GM18951 (cell line): ENCODE data around the gene AMPD2.

Experiments
- POLR2A ChIP-seq: IDR thresholded peaks from 4 replicates; pipeline ENCODE4 v1.6.1; 2011; ENCODE audit warnings: mild to moderate bottlenecking; ENCODE audit not compliant: insufficient read length, insufficient read depth; ENCODE audit errors: extremely low read depth
- in situ Hi-C: fragments of 300-500 bp; cut with MboI; formaldehyde crosslinking; loops from one replicate; pipeline ENCODE4 v1.12.0; 2022; ENCODE audit warnings: low sequenced_read_pairs, mixed read lengths, inconsistent platforms; ENCODE audit not compliant: unreplicated experiment

The AMPD2 gene

DNA sequence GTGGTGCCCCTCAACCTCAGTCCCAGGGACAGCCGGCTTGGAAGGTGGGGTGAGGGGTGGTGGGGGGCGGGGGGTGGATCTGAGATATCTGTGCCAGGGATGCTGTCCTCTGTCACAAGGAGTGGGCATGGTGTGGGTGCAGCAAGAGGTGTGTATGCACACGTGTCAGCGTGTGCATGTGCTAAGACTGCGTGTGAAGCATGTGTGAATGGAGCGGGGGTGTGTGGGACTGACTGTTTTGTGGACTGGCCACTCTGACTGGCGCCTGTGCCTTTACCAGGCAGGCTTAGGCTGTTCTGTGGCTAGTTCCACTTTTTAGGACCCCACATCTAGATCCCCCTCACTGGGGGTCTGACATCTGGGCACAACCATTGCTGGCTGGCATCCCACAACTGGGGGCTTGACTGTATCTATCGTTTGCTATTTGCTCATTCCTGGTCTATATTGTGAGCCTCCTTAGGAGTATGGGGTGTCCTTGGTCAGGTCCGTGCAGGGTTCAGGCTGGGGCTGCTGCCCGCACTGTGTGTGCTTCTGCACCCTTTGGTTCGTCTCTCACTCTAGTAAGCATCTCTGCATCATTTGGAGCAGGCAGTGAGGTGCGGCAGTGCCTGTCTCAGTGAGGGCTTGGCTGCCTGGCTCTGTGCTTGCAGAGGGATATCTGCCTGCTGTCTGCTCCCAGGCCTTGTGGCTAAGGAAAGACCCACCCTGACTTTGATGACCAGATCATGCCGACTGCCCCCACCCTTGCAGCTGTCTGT, 1.9 kb downstream of the AMPD2 start:
- no peak for TF ChIP-seq POLR2A
- in situ Hi-C loops, result no loop called here

DNA sequence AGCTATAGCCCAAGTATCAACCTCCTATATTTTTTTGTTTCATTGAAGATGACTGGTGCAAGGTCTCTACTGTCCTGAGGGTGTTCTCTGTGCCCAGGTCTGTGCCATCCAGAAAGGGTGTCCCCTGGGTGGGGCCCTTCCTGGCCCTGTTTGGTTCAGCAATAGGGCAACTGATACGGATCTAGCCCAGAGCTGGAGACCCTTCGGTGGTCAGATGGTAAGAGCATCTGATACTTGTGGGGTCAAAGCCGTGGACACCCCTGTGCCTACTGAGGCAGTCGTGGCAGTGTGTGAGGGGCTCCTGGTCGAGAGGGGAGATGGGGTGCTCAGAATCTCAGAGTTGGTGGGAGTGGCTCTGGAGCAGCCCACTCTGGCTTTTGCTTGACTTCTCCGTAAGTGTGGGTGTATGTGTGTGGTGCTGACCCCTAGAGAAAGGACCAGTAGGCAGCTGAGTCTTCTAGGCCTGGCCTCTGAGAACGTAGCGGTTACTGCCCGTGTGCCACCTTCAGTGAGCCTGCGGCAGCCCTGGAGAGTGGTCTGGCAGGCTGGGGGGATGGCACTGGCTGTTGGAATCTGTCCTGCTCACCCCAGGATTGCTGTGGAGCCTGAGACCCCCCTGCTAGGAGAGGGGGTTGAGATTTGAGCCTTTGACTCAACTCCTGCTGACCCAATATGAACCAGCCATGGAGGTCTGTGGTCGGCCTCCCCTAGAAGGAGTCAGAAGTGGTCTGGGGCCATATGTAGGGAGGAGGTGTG, 2.7 kb downstream of the AMPD2 start:
- TF ChIP-seq POLR2A, result no peak
- in situ Hi-C loops, result no loop called here

DNA sequence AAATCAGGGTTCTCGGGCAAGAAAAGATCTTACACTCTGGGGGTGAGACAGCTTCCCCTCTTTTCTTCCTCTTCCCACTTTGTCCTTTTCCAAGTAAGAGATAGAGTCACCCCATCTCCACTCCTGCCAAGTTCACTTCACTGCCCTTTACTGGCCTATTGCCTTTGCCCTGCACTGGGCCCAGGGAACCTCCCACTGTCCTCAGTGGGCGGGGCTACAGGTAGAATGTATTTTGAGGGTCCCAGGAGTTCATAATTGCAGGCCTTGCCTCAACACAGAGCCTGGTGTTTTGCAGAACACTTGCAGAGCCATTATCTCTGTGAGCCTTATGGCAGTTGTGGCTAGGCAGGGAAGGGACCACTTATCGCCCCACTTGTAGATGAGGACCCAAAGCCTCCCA, 3.3 kb downstream of the AMPD2 start:
- no peak for TF ChIP-seq POLR2A
- in situ Hi-C loops, result no loop called here

DNA sequence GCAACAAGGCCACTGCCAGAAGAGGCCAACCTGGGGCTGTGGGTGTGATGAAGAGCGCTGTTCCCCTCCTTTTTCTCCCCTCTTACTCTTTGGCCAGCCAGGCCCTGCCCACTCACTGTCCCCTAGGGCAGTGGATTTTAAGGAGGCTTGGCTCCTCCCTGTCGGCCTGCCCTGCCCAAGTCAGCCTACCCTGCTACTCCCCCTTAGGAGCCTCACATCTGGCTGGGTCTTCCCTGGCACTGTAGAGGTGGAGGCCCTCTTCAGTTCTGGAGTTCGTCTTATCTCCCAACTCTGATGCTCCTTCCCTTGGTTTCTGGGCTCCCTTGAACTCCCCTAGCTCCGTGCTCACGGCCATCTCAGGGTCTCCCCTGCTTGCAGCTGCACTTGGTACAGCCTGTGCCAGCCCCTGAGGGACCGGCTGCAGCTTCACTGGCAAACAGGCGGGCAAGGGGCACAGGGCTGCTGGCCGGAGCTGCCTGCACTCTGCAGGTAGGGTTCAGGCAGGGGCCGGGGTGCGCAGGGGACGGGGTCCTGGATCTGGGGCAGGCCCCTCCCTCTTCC, 4.0 kb downstream of the AMPD2 start:
- in situ Hi-C loops, result no loop called here
- no peak for TF ChIP-seq POLR2A

DNA sequence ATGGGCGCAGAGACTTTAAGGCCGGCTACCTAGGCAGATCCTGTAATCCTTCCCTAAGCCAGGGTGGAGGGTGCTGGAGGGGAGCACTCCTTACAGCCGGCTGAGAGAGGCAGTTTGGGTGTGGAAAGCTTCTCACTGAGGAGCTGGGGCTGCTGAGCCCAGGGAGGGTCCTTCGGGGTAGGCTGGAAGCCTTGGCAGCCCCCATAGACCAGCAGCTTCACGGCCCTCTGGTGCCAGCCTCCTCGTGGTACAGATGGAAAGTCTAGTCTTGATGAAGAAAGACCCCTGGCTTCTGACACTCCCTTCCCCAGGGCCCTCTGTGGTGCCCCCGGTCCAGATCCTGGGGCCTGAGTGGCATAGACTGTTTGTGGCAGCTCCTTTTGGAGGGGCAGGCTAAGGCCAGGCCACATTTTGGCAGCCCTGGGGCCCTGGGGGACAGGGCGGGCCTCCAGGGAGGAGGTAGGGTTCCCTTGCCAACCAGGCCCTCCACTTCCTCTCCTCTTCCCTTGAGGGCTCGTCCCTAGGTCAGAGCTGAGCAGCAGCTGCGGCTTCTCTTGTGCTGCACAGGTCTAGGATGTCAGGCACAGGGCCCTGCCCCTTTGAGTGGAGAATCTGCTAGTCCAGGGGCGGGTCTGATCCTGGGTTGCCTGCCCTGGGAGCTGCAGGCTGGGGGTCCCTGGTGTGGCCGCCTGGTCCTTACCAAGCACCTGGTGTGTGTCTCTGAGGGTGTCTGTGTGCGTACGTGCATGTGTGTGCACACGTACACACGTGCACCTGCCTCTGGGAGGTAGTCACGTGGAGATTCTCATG, 4.8 kb downstream of the AMPD2 start:
- in situ Hi-C loops, result no loop called here
- no peak for TF ChIP-seq POLR2A

DNA sequence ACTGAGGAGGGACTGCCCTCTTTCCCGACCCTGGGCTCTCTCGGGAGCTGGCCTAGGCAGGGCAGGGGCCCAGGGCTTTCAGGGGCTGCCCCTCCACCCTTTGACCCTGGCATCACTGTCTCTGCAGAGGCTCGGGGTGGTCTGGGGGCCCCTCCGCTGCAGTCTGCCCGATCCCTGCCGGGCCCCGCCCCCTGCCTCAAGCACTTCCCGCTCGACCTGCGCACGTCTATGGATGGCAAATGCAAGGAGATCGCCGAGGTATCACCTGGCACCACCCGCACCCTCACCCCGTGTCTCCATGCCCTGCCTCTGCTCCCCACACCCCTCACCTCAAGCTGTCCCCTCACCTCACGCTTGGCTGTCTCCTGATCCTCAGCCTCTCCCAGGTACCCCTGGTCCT, 5.5 kb downstream of the AMPD2 start:
- TF ChIP-seq POLR2A, result no peak
- in situ Hi-C loops, result no loop called here

DNA sequence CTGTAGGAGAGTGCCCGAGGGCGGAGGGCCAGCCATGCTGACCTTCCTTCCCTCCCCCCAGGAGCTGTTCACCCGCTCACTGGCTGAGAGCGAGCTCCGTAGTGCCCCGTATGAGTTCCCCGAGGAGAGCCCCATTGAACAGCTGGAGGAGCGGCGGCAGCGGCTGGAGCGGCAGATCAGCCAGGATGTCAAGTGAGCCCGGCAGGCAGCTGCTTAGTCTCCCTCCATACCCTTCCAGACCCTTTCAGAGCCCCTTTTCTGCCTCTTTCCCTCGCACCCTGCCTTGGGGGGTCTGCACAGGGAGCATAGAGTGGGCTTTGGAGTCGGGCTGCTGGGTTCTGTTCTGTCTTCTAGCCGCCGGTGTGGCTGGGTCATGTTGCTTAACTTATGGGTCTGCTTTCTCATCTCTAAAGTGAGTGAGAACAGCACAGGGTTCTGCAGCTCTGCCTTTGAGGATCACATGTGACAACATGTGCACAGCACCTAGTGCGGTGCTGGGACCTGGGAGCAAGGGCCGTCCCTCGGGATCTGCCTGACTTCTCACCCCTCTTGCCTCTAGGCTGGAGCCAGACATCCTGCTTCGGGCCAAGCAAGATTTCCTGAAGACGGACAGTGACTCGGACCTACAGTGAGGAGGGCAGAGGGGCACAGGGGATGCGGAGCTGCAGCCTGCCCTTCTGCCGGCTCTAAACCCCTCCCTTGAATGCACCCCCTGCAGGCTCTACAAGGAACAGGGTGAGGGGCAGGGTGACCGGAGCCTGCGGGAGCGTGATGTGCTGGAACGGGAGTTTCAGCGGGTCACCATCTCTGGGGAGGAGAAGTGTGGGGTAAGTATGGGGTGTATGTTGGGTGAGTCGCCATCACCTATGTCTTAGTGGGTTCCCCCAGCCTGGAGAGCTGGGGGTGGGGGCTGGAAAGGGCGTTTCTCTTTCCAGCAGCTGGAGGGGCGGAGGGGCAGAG, 6.2 kb downstream of the AMPD2 start:
- no peak for TF ChIP-seq POLR2A
- in situ Hi-C loops, result no loop called here

DNA sequence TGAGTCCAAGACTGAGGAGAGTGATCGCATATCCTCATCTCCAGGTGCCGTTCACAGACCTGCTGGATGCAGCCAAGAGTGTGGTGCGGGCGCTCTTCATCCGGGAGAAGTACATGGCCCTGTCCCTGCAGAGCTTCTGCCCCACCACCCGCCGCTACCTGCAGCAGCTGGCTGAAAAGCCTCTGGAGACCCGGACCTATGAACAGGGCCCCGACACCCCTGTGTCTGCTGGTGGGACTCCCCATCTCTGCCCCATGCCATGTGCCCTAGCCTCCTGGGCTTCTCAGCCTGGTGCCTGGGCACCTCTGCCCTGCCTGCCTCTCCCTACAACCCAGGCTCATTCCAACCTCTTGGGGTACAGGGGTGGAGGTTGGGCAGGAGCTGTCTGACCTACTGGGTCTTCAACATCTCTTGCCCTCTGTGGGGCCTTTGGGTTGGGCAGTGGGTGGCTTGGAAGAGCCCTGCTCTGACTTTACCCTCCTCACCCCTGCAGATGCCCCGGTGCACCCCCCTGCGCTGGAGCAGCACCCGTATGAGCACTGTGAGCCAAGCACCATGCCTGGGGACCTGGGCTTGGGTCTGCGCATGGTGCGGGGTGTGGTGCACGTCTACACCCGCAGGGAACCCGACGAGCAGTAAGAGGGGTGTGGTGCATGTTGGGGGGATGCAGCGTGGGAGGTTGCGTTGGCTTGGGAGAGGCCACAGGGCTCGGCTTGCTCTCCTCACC, 7.2 kb downstream of the AMPD2 start:
- no peak for TF ChIP-seq POLR2A
- in situ Hi-C loops, result no loop called here

DNA sequence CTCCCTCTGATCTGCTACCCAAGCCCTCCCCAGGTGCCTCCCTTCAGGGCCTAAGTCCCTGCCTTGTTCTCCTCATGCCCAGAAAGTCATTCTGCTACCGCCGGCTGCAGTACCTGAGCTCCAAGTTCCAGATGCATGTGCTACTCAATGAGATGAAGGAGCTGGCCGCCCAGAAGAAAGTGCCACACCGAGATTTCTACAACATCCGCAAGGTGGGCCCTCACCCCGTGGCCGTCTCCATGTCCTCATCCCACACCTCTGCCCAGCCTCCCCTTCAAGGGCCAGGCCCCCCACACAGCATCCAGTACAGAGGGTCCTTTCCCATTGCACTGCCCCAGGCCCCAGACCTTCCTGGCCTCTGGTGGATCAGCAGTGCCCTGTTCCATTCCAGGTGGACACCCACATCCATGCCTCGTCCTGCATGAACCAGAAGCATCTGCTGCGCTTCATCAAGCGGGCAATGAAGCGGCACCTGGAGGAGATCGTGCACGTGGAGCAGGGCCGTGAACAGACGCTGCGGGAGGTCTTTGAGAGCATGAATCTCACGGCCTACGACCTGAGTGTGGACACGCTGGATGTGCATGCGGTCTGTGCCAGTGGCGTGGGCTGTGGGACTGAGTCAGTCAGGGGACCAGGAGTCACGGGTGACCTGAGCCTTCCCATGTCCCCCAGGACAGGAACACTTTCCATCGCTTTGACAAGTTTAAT, 8.2 kb downstream of the AMPD2 start:
- no peak for TF ChIP-seq POLR2A
- in situ Hi-C loops, result no loop called here

DNA sequence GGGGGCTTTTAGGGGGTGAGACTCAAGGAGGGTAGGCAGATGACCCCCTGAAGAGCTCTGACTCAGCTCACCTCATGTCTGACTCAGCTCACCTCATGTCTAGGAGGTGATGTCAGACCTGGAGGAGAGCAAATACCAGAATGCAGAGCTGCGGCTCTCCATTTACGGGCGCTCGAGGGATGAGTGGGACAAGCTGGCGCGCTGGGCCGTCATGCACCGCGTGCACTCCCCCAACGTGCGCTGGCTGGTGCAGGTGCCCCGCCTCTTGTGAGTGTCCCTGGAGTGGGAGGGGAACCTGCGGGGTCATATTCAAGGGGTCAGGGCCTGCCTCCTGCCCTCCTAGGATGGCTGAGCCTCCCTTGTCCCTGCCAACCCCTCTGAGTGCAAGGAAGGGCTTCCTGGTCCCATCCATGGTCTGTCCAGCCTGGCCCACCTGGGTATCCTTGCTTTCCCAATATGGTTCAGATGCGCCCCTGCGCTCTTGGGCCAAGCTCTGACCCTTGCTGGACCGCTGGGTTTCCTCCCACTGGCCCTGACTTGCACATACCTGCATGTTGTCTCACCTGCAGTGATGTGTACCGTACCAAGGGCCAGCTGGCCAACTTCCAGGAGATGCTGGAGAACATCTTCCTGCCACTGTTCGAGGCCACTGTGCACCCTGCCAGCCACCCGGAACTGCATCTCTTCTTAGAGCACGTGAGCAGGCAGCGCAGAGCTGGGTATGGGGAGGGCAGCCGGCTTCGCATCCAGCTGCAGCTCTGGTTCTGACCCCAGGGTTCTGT, 9.1 kb downstream of the AMPD2 start:
- in situ Hi-C loops, result no loop called here
- no peak for TF ChIP-seq POLR2A
